ENCODE data around the gene STXBP6.

STXBP6 gene

DNA sequence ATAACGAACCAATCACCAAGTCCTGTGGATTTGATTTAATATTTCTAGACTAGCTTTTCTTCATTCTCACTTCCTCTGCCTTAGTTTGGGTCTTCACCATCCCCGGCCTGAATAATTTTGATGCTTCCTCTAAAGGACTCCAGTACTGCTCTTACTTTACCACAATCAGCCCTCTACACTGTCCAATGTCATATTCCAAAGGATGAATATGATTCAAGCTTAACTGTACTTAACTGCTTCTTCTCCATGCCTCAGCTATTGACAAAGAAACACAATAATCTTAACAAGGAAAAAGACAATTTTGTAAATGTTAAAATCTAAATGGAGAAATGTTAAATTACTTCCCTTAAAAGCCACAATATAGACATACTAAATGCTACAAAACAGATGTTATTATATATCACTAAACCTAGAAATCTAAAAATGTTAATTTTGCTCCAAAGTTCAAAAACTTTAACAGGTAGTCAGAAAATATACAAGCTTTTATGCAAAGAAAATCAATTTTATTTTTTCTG, 70.2 kb downstream of the STXBP6 start:
- no peak overlapping the region for H3K9ac ChIP-seq (ENCODE audit: low read length)
- H2AFZ ChIP-seq (ENCODE audit: low read depth, low read length, severe bottlenecking), result no peak overlapping the region

DNA sequence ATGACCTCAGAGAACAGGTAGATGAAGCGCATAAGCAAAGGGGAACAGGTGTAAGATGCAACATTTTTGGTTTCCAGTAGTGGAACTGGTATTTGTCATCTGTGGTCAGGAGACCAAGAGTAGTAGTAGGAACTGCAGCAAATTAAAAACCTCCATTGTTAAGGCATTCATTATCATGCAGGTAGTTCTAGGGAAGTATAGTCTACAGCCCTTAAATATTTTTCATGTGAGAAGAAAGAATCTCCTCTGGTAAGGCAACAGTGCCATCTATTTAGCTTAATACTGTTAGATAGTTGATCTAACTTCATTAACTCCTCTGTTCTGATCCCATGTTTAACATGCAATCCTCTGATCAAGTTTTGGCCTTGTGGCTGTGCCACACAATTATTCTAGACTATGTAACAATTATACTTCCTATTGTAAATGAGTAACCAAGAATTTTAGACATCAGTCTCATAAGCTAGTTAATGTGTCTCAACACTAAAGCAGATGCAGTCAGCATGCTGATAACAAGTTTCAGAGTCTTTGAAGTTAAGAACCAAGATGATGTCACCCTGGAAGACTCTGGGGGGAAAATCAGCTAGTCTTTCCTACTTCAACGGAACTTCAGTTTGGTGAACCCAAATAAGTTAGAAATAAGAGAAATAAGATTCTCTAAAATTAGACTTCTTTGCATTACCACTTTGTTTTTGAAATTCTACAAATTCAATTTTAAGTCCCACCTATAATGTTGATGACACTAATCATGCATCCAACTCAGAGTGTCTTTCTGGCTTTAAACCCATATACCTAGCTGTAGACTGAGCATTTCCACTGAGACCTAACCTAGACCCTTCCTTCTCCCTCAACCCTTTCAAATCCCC, 70.9 kb downstream of the STXBP6 start:
- Histone ChIP-seq H3K36me3 (ENCODE audit: low read length) (no peaks in the 10 kb centered on the region), H3K9ac (ENCODE audit: low read length) (no peak overlapping the region), H3K9me2 (replicated peaks; ENCODE audit: insufficient read depth, low read length) (no peaks in the 10 kb centered on the region), H3F3A (ENCODE audit: insufficient read depth) (no peaks in the 10 kb centered on the region), H3K4me2 (ENCODE audit: low read depth, low read length, poor library complexity, severe bottlenecking) (no peak overlapping the region), H3K79me2 (ENCODE audit: insufficient read depth, low read length) (no peaks in the 10 kb centered on the region), H3K27me3 (ENCODE audit: low read length) (no peaks in the 10 kb centered on the region), H3K27ac (ENCODE audit: low read depth, low read length) (no peak overlapping the region), H3K4me3 (ENCODE audit: insufficient read depth, low read length, poor library complexity, severe bottlenecking) (no peak overlapping the region), H2AFZ (ENCODE audit: low read depth, low read length, severe bottlenecking) (no peak overlapping the region), H3K9me3 (ENCODE audit: insufficient read depth, low read length) (no peaks in the 10 kb centered on the region), H4K20me1 (ENCODE audit: low read depth, low read length) (no peaks in the 10 kb centered on the region)
- TF ChIP-seq, protein P1, sequence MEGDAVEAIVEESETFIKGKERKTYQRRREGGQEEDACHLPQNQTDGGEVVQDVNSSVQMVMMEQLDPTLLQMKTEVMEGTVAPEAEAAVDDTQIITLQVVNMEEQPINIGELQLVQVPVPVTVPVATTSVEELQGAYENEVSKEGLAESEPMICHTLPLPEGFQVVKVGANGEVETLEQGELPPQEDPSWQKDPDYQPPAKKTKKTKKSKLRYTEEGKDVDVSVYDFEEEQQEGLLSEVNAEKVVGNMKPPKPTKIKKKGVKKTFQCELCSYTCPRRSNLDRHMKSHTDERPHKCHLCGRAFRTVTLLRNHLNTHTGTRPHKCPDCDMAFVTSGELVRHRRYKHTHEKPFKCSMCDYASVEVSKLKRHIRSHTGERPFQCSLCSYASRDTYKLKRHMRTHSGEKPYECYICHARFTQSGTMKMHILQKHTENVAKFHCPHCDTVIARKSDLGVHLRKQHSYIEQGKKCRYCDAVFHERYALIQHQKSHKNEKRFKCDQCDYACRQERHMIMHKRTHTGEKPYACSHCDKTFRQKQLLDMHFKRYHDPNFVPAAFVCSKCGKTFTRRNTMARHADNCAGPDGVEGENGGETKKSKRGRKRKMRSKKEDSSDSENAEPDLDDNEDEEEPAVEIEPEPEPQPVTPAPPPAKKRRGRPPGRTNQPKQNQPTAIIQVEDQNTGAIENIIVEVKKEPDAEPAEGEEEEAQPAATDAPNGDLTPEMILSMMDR (IDR thresholded peaks at IDR 0.05; ENCODE audit: insufficient read depth, low read length, poor library complexity, severe bottlenecking), result no peak
- no peak for TF ChIP-seq EZH2phosphoT487 (conservative IDR thresholded peaks at IDR 0.05; ENCODE audit: low read length)

More for the DNA sequence above, 70.2 kb downstream of the STXBP6 start:
- Histone ChIP-seq H3F3A (ENCODE audit: insufficient read depth) (no peaks in the 10 kb centered on the region), H3K4me2 (ENCODE audit: low read depth, low read length, poor library complexity, severe bottlenecking) (no peak overlapping the region), H3K27me3 (ENCODE audit: low read length) (no peaks in the 10 kb centered on the region), H3K36me3 (ENCODE audit: low read length) (no peaks in the 10 kb centered on the region), H3K27ac (ENCODE audit: low read depth, low read length) (no peak overlapping the region), H3K4me3 (ENCODE audit: insufficient read depth, low read length, poor library complexity, severe bottlenecking) (no peak overlapping the region), H3K9me2 (replicated peaks; ENCODE audit: insufficient read depth, low read length) (no peaks in the 10 kb centered on the region), H3K79me2 (ENCODE audit: insufficient read depth, low read length) (no peaks in the 10 kb centered on the region), H3K9me3 (ENCODE audit: insufficient read depth, low read length) (no peaks in the 10 kb centered on the region), H4K20me1 (ENCODE audit: low read depth, low read length) (no peaks in the 10 kb centered on the region)
- no peak for TF ChIP-seq EZH2phosphoT487 (conservative IDR thresholded peaks at IDR 0.05; ENCODE audit: low read length)
- TF ChIP-seq, protein P1 (IDR thresholded peaks at IDR 0.05; ENCODE audit: insufficient read depth, low read length, poor library complexity, severe bottlenecking), result no peak

DNA sequence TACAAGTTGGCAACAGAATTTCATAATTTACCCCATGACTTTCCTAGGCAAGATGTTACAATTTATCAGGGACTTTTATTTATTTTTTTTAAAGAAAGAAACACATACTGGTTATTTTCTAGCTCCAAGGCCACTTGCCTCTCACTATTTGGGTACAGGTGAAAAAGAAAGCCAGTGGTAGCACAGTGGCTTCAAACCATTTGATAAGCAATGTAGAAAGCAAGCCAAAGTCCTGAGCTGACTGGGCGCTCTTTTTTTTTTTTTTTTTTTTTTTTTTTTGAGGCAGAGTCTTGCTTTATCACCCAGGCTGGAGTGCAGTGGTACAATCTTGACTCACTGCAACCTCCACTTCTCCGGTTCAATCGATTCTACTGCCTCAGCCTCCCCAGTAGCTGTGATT, 73.3 kb downstream of the STXBP6 start:
- H3K9ac ChIP-seq (ENCODE audit: low read length), result no peak overlapping the region
- no peaks in the 10 kb centered on the region for H3K9me2 ChIP-seq (replicated peaks; ENCODE audit: insufficient read depth, low read length)
- H3K27me3 ChIP-seq (ENCODE audit: low read length), result no peaks in the 10 kb centered on the region
- no peaks in the 10 kb centered on the region for H3K36me3 ChIP-seq (ENCODE audit: low read length)
- no peaks in the 10 kb centered on the region for H3K79me2 ChIP-seq (ENCODE audit: insufficient read depth, low read length)
- no peak overlapping the region for H2AFZ ChIP-seq (ENCODE audit: low read depth, low read length, severe bottlenecking)
- TF ChIP-seq, protein P1 (IDR thresholded peaks at IDR 0.05; ENCODE audit: insufficient read depth, low read length, poor library complexity, severe bottlenecking), result no peak
- no peak for TF ChIP-seq EZH2phosphoT487 (conservative IDR thresholded peaks at IDR 0.05; ENCODE audit: low read length)
- no peak overlapping the region for H3K27ac ChIP-seq (ENCODE audit: low read depth, low read length)
- H3K4me3 ChIP-seq (ENCODE audit: insufficient read depth, low read length, poor library complexity, severe bottlenecking), result no peak overlapping the region
- no peaks in the 10 kb centered on the region for H4K20me1 ChIP-seq (ENCODE audit: low read depth, low read length)
- no peak overlapping the region for H3K4me2 ChIP-seq (ENCODE audit: low read depth, low read length, poor library complexity, severe bottlenecking)
- H3F3A ChIP-seq (ENCODE audit: insufficient read depth), result no peaks in the 10 kb centered on the region
- H3K9me3 ChIP-seq (ENCODE audit: insufficient read depth, low read length), result no peaks in the 10 kb centered on the region

All from SU-DHL-6 (cell line).